Endothelial cell of umbilical vein (primary cell): Measurements from ENCODE around the gene CNNM3. TPM values are rescaled to one million over a fixed set of nuclear protein-coding genes. Genes with fewer than 3 reads are reported as not detected.

Experiments used
- BruUV-seq: library from RNA; stranded (reverse); fragments of 400-500 nt; replicated peaks from 2 replicates; lab custom pipeline; 2021; lab: Mats Ljungman, UMichigan
- CTCF ChIA-PET: fragments of 300-600, 350-600 bp; sonication (Branson Sonifier 250); formaldehyde crosslinking; loops from one replicate; lab custom pipeline; 2021; ENCODE audit warnings: antibody characterized with exemption, inconsistent platforms; lab: Charles Lee
- POLR2A ChIA-PET: fragments of 300-600, 350-600 bp; sonication (Branson Sonifier 250); formaldehyde crosslinking; loops from one replicate; lab custom pipeline; 2021; ENCODE audit warnings: antibody characterized with exemption, inconsistent platforms; lab: Charles Lee
- DNase-seq: peaks from one replicate; pipeline ENCODE4 v3.0.0-alpha.2; 2011; ENCODE audit warnings: low read depth, low spot score
- FAIRE-seq: peaks from 2 replicates; lab custom pipeline; 2011; peaks lifted over from hg19 to GRCh38; lab: Jason Lieb, UNC
- H2AFZ ChIP-seq: 2 replicates; pipeline ENCODE4 v1.6.0; 2012; ENCODE audit warnings: low read depth, low read length, control low read depth, inconsistent platforms
- H3K27ac ChIP-seq: 2 replicates; pipeline ENCODE4 v1.5.1; 2011; ENCODE audit warnings: low read depth, mild to moderate bottlenecking, control low read depth, low read length, moderate library complexity; ENCODE audit not compliant: insufficient read depth
- H3K27me3 ChIP-seq, 2 experiments: 2 replicates each; pipeline versions ENCODE4 v1.6.0 to v1.6.1; 2011; ENCODE audit warnings: low read length in 2 of 2, mixed read lengths in 1 of 2; ENCODE audit not compliant: control insufficient read depth in 2 of 2, insufficient read depth in 2 of 2
- H3K36me3 ChIP-seq, 2 experiments: 2 replicates in 1 of 2; 3 replicates in 1 of 2; pipeline ENCODE4 v1.5.1; 2011; ENCODE audit warnings: low read length in 2 of 2, mild to moderate bottlenecking in 1 of 2, moderate library complexity in 1 of 2; ENCODE audit not compliant: control insufficient read depth in 2 of 2, insufficient read depth in 2 of 2; ENCODE audit errors: extremely low read depth in 1 of 2
- H3K4me1 ChIP-seq: 3 replicates; pipeline ENCODE4 v1.5.1; 2011; ENCODE audit warnings: mild to moderate bottlenecking, low read length; ENCODE audit not compliant: control insufficient read depth, insufficient read depth; ENCODE audit errors: extremely low read depth
- H3K4me2 ChIP-seq: 2 replicates; pipeline ENCODE4 v1.6.1; 2011; ENCODE audit warnings: low read length, control low read depth, mixed read lengths; ENCODE audit not compliant: insufficient read depth
- H3K4me3 ChIP-seq, 3 experiments: fragments of 200-600 bp in 1 of 3; sonication (generic), shearing (Covaris generic) in 1 of 3; replicated peaks in 1 of 3; 2 replicates each; pipeline ENCODE4 v1.5.1; 2011 to 2016; ENCODE audit warnings: control low read depth in 3 of 3, low read length in 3 of 3, mild to moderate bottlenecking in 2 of 3, inconsistent platforms in 1 of 3, low read depth in 1 of 3, moderate library complexity in 1 of 3; ENCODE audit not compliant: insufficient read depth in 1 of 3
- H3K79me2 ChIP-seq: 2 replicates; pipeline ENCODE4 v1.6.0; 2012; ENCODE audit warnings: low read length, inconsistent platforms; ENCODE audit not compliant: control insufficient read depth, insufficient read depth
- H3K9ac ChIP-seq: replicated peaks from 2 replicates; pipeline ENCODE3; 2011; ENCODE audit warnings: low read length, control low read depth; ENCODE audit not compliant: insufficient read depth; ENCODE audit errors: extremely low read depth
- H3K9me1 ChIP-seq: replicated peaks from 3 replicates; pipeline ENCODE4 v1.6.0; 2011; ENCODE audit warnings: mild to moderate bottlenecking, low read length; ENCODE audit not compliant: control insufficient read depth, insufficient read depth; ENCODE audit errors: extremely low read depth
- H3K9me3 ChIP-seq: replicated peaks from 2 replicates; pipeline ENCODE4 v1.5.1; 2012; ENCODE audit warnings: low read length, inconsistent platforms; ENCODE audit not compliant: control insufficient read depth, insufficient read depth
- H4K20me1 ChIP-seq: replicated peaks from 2 replicates; pipeline ENCODE3; 2011; ENCODE audit warnings: mild to moderate bottlenecking, low read length; ENCODE audit not compliant: control insufficient read depth, insufficient read depth; ENCODE audit errors: extremely low read depth
- CTCF ChIP-seq, 2 donors: IDR thresholded peaks; 1 replicate in 1 of 2; 2 replicates in 1 of 2; pipeline ENCODE4 v1.5.1; 2011; ENCODE audit warnings: low read length in 2 of 2, mild to moderate bottlenecking in 2 of 2, moderate library complexity in 2 of 2, control low read depth in 1 of 2, inconsistent platforms in 1 of 2, low read depth in 1 of 2; ENCODE audit not compliant: insufficient read depth in 1 of 2; ENCODE audit errors: extremely low read depth in 1 of 2
- EZH2 ChIP-seq: IDR thresholded peaks from 2 replicates; pipeline ENCODE4 v1.6.1; 2012; ENCODE audit warnings: borderline replicate concordance, low read depth, mild to moderate bottlenecking, moderate library complexity, low read length, inconsistent platforms; ENCODE audit not compliant: severe bottlenecking
- FOS ChIP-seq: IDR thresholded peaks from 2 replicates; pipeline ENCODE4 v1.6.1; 2011; ENCODE audit warnings: mild to moderate bottlenecking, low read length, moderate library complexity, borderline replicate concordance; ENCODE audit not compliant: insufficient read depth
- JUN ChIP-seq: IDR thresholded peaks from 2 replicates; pipeline ENCODE4 v1.6.1; 2011; ENCODE audit warnings: borderline replicate concordance, low read depth; ENCODE audit not compliant: insufficient read length, insufficient read depth
- MYC ChIP-seq: IDR thresholded peaks from one replicate; pipeline ENCODE4 v1.6.1; 2011; ENCODE audit warnings: mild to moderate bottlenecking, low read depth, low read length
- POLR2AphosphoS5 ChIP-seq: IDR thresholded peaks from 2 replicates; pipeline ENCODE4 v1.6.1; 2012; ENCODE audit warnings: low read depth, mild to moderate bottlenecking, control low read depth, low read length, moderate library complexity; ENCODE audit not compliant: insufficient read depth
- dilution Hi-C: fragments of 300-500 bp; cut with MboI; formaldehyde crosslinking; loops from one replicate; pipeline ENCODE4 v1.15.0; 2019; ENCODE audit warnings: low sequenced_read_pairs; ENCODE audit not compliant: extremely low pct_ligation_motif_present
- intact Hi-C: fragments of 100-400 bp; cut with micrococcal nuclease; formaldehyde crosslinking; loops from one replicate; pipeline ENCODE4 v1.10.0; 2022
- polyA plus RNA-seq, 4 experiments: library from polyadenylated mRNA; depleted of rRNA in 3 of 4; stranded (reverse) in 3 of 4; unstranded in 1 of 4; fragments of >200 nt; gene quantifications; 2 replicates each; pipeline versions ENCODE4 v1.2.1 to v1.2.3, GENCODE V29; 2011 to 2012; ENCODE audit warnings: missing spikeins in 1 of 4
- total RNA-seq: library from RNA; stranded (reverse); gene quantifications from 2 replicates; pipeline ENCODE4 v1.2.3, GENCODE V29; 2021
- TF ChIP-seq, protein P1 (sequence below): IDR thresholded peaks from 2 replicates; pipeline ENCODE4 v1.6.1; 2011; ENCODE audit not compliant: insufficient read depth, insufficient read length

Gene CNNM3
- total and polyA plus RNA-seq, 2 donors (not counting 3 experiments of a cell fraction or from before 2014, with no cell fraction given): 13.0 to 14.9 TPM

DNA sequence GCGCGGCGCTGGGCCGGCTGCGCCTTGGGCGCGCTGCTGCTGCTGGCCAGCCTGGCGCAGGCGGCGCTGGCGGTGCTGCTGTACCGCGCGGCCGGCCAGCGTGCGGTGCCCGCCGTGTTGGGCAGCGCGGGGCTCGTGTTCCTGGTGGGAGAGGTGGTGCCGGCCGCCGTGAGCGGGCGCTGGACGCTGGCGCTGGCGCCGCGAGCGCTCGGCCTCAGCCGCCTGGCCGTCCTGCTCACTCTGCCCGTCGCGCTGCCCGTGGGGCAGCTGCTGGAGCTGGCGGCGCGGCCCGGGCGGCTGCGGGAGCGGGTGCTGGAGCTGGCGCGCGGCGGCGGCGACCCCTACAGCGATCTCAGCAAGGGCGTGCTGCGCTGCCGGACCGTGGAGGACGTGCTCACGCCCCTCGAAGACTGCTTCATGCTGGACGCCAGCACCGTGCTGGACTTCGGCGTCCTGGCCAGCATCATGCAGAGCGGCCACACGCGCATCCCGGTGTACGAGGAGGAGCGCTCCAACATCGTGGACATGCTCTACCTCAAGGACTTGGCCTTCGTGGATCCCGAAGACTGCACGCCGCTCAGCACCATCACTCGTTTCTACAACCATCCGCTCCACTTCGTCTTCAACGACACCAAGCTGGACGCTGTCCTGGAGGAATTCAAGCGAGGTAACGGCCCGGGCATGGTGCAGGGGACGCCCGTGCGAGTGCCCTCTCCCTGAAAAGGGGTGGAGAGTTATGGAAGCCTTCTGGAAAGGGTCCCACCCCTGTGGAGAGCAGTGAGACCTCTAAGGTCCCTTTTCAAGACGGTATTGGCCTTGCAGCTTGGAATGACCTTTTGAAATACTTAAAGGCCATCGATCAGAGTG lies 1.0 kb downstream of the CNNM3 start:
- H4K20me1 ChIP-seq: no peaks in the 10 kb centered on the region
- H3K4me3 ChIP-seq: peak overlapping the region in 2 of 3 experiments; percentile 29 to 52
- H3K9me3 ChIP-seq: no peaks in the 10 kb centered on the region
- BruUV-seq: no TSS peak
- CTCF ChIA-PET: interaction anchor here (0.8 to 2.9 kb wide), 14 partner anchors 16 to 409 kb away, joined by 3 to 16 read pairs (median 4); partner anchors contain the start of genes ANKRD36 and ANKRD39
- POLR2A ChIA-PET: no interaction called here
- FAIRE-seq (peak; percentile 62), DNase-seq (peak; percentile 41)
- H3K79me2 ChIP-seq: peaks cover 10% of the 10 kb centered on the region
- H3K9ac ChIP-seq: no peak overlapping the region
- no peak overlapping the region for H3K27ac ChIP-seq
- intact Hi-C loops: loop anchor here (1.0 to 2.0 kb wide), 5 partner anchors 41 to 280 kb away; partner anchors contain the start of genes ANKRD39, ARID5A, CNNM4 and KANSL3
- dilution Hi-C loops: no loop called here
- H3K27me3 ChIP-seq: no peaks in the 10 kb centered on the region
- no peaks in the 10 kb centered on the region for H3K36me3 ChIP-seq
- peak overlapping the region; percentile 87 for H2AFZ ChIP-seq
- H3K4me2 ChIP-seq: peak overlapping the region; percentile 78
- no peaks in the 10 kb centered on the region for H3K9me1 ChIP-seq
- H3K4me1 ChIP-seq: peaks cover 13% of the 10 kb centered on the region
- TF ChIP-seq JUN (no peak), FOS (no peak)

DNA sequence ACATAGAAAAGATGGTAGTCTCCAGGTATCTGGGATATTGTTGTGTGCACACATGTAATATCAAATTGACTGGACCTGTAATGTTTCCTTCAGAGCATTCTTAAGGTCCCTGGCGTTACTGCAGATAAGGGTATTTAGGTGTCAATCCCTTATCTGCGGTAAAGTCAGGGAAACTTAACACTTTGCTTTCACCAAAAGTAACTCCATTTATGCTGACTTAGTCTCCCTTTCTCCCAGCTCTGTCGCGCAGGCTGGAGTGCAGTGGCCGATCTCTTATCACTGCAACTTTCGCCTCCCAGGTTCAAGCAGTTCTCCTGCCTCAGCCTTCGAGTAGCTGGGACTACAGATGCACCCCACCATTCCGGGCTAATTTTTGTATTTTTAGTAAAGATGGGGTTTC lies 1.8 kb downstream of the CNNM3 start:
- Histone ChIP-seq H3K27ac (no peak overlapping the region), H2AFZ (no peak overlapping the region), H3K4me1 (peaks cover 13% of the 10 kb centered on the region), H3K4me2 (peak overlapping the region; percentile 78), H3K79me2 (peaks cover 10% of the 10 kb centered on the region), H3K9ac (no peak overlapping the region), H3K4me3 (no peak overlapping the region), H4K20me1 (no peaks in the 10 kb centered on the region), H3K36me3 (no peaks in the 10 kb centered on the region), H3K9me3 (no peaks in the 10 kb centered on the region), H3K27me3 (no peaks in the 10 kb centered on the region), H3K9me1 (no peaks in the 10 kb centered on the region)
- dilution Hi-C loops (no loop called here), intact Hi-C loops (loop anchor here (2.0 kb wide), 2 partner anchors 143 to 281 kb away; partner anchors contain the start of gene ARID5A)
- FAIRE-seq (no peak), DNase-seq (no peak)
- TF ChIP-seq POLR2AphosphoS5 (no peak), EZH2 (no peak), MYC (no peak), FOS (no peak), CTCF (IDR thresholded peaks at IDR 0.05; ENCODE audit: extremely low read depth in 1 of 2, insufficient read depth in 1 of 2, low read depth in 1 of 2, low read length in 2 of 2) (no peak)
- TF ChIP-seq, protein P1, sequence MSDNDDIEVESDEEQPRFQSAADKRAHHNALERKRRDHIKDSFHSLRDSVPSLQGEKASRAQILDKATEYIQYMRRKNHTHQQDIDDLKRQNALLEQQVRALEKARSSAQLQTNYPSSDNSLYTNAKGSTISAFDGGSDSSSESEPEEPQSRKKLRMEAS: no peak
- ChIA-PET CTCF (interaction anchor here (0.7 to 1.8 kb wide), 4 partner anchors 20 to 410 kb away, joined by 3 to 9 read pairs (median 3); partner anchors contain the start of gene ANKRD36), POLR2A (no interaction called here)
- TSS peak; percentile 15 for BruUV-seq
